Kidney epithelial cell (primary cell): ENCODE data around the gene TRIM59. TPM values are rescaled to one million over a fixed set of nuclear protein-coding genes. Genes with fewer than 3 reads are reported as not detected.

Source experiments
- DNase-seq: peaks from one replicate; pipeline ENCODE4 v3.0.0-alpha.2; 2010; ENCODE audit warnings: low read depth
- H3K27me3 ChIP-seq: 2 replicates; pipeline ENCODE4 v1.6.0; 2011; ENCODE audit warnings: low read length; ENCODE audit not compliant: control insufficient read depth, insufficient read depth
- H3K36me3 ChIP-seq: 2 replicates; pipeline ENCODE4 v1.5.1; 2011; ENCODE audit warnings: low read length; ENCODE audit not compliant: control insufficient read depth, insufficient read depth
- H3K4me3 ChIP-seq: 2 replicates; pipeline ENCODE4 v1.5.1; 2011; ENCODE audit warnings: low read depth, mild to moderate bottlenecking, control low read depth, low read length
- CTCF ChIP-seq: IDR thresholded peaks from 2 replicates; pipeline ENCODE4 v1.5.1; 2011; ENCODE audit warnings: mild to moderate bottlenecking, moderate library complexity, low read length, control low read depth, inconsistent platforms; ENCODE audit not compliant: insufficient read depth, poor library complexity, severe bottlenecking
- total RNA-seq: library from RNA; depleted of rRNA; stranded (reverse); fragments of >200 nt; gene quantifications from 2 replicates; pipeline ENCODE4 v1.2.3, GENCODE V29; 2015

Gene TRIM59
- total RNA-seq, 1 donor from 2014 or later, result 13.8 TPM

- Histone ChIP-seq H3K27me3 (no peaks in the 10 kb centered on the region), H3K4me3 (no peak overlapping the region), H3K36me3 (no peaks in the 10 kb centered on the region)
- no peak for TF ChIP-seq CTCF
- no peak for DNase-seq
Measured at GRCh38 chr3:160395297-160395696, 54.3 kb downstream of the TRIM59 start.

GRCh38 chr3:160394009-160394392, 55.6 kb downstream of the TRIM59 start:
- Histone ChIP-seq H3K27me3 (no peaks in the 10 kb centered on the region), H3K36me3 (no peaks in the 10 kb centered on the region), H3K4me3 (no peak overlapping the region)
- no peak for TF ChIP-seq CTCF
- no peak for DNase-seq

GRCh38 chr3:160393346-160394008, 56.1 kb downstream of the TRIM59 start:
- no peak overlapping the region for H3K4me3 ChIP-seq
- no peak for DNase-seq
- no peaks in the 10 kb centered on the region for H3K27me3 ChIP-seq
- H3K36me3 ChIP-seq, result no peaks in the 10 kb centered on the region
- no peak for TF ChIP-seq CTCF

- Histone ChIP-seq H3K36me3 (no peaks in the 10 kb centered on the region), H3K27me3 (no peaks in the 10 kb centered on the region), H3K4me3 (no peak overlapping the region)
- TF ChIP-seq CTCF, result no peak
- DNase-seq, result no peak
Measured at GRCh38 chr3:160392798-160393197, 56.8 kb downstream of the TRIM59 start.

- no peak for TF ChIP-seq CTCF
- H3K36me3 ChIP-seq, result no peaks in the 10 kb centered on the region
- DNase-seq, result no peak
- no peaks in the 10 kb centered on the region for H3K27me3 ChIP-seq
- no peak overlapping the region for H3K4me3 ChIP-seq
Measured at GRCh38 chr3:160390565-160391138, 58.9 kb downstream of the TRIM59 start.

Other genes starting within 250 kb of the TRIM59 start
- 1.2 TPM in 2 replicates for gene C3orf80, start 224.4 kb downstream of the TRIM59 start, total RNA-seq
- 24.0 and 24.7 TPM in 2 replicates for gene IFT80, start 50.6 kb downstream of the TRIM59 start, total RNA-seq
- 23.1 and 39.2 TPM in 2 replicates for gene SMC4, start 50.1 kb downstream of the TRIM59 start, total RNA-seq
- 34.4 and 38.0 TPM in 2 replicates for gene KPNA4, start 115.8 kb upstream of the TRIM59 start, total RNA-seq
- 0.08 and 0.21 TPM in 2 replicates for gene ARL14, start 227.4 kb upstream of the TRIM59 start, total RNA-seq